Kasumi-1 (cell line): ENCODE results near the gene PRKAR2A.
"Not testable (repeated sequence)": the region's sequence is repeated elsewhere in the genome, so short reads cannot be mapped to it uniquely, and the experiment has no call there.

Experiments
- DNase-seq, 2 experiments: peaks; one replicate each; lab custom pipeline; 2025; lab: John Stamatoyannopoulos, UW

Gene PRKAR2A

GRCh38 chr3:48776854-48777253, 70.8 kb downstream of the PRKAR2A start:
- no peak for DNase-seq

- no peak for DNase-seq
Measured at GRCh38 chr3:48770192-48770502, 77.5 kb downstream of the PRKAR2A start.

GRCh38 chr3:48765376-48765775, 82.3 kb downstream of the PRKAR2A start:
- DNase-seq, result peak in 1 of 2 experiments; percentile 14

GRCh38 chr3:48762816-48763215, 84.9 kb downstream of the PRKAR2A start:
- no peak for DNase-seq

- DNase-seq, result not testable (repeated sequence)
Measured at GRCh38 chr3:48759991-48760540, 87.6 kb downstream of the PRKAR2A start.

GRCh38 chr3:48759531-48759930, 88.1 kb downstream of the PRKAR2A start:
- not testable (repeated sequence) for DNase-seq

- no peak for DNase-seq
Measured at GRCh38 chr3:48759071-48759470, 88.6 kb downstream of the PRKAR2A start.

GRCh38 chr3:48756640-48757039, 91.0 kb downstream of the PRKAR2A start:
- no peak for DNase-seq

- DNase-seq, result peak in 1 of 2 experiments; percentile 13
Measured at GRCh38 chr3:48750856-48751255, 96.8 kb downstream of the PRKAR2A start.

- DNase-seq, result no peak
Measured at GRCh38 chr3:48748754-48749153, 98.9 kb downstream of the PRKAR2A start.

GRCh38 chr3:48747706-48748105, 100.0 kb downstream of the PRKAR2A start:
- no peak for DNase-seq

- DNase-seq, result no peak
Measured at GRCh38 chr3:48747015-48747615, 100.6 kb downstream of the PRKAR2A start.

- no peak for DNase-seq
Measured at GRCh38 chr3:48743773-48744172, 103.9 kb downstream of the PRKAR2A start.

GRCh38 chr3:48741226-48741625, 106.4 kb downstream of the PRKAR2A start:
- DNase-seq, result not testable (repeated sequence)

GRCh38 chr3:48739955-48740823, 107.5 kb downstream of the PRKAR2A start:
- DNase-seq, result peak; percentile 60 to 66

- no peak for DNase-seq
Measured at GRCh38 chr3:48739617-48739954, 108.1 kb downstream of the PRKAR2A start.

- DNase-seq, result no peak
Measured at GRCh38 chr3:48738926-48739616, 108.6 kb downstream of the PRKAR2A start.

GRCh38 chr3:48738144-48738536, 109.5 kb downstream of the PRKAR2A start:
- no peak for DNase-seq

- DNase-seq, result peak in 1 of 2 experiments; percentile 4
Measured at GRCh38 chr3:48735075-48735767, 112.5 kb downstream of the PRKAR2A start.

GRCh38 chr3:48734541-48734940, 113.1 kb downstream of the PRKAR2A start:
- not testable (repeated sequence) for DNase-seq

- DNase-seq, result not testable (repeated sequence)
Measured at GRCh38 chr3:48733752-48734518, 113.7 kb downstream of the PRKAR2A start.
